Cardiac septum (tissue), 1 donor: ENCODE results near the gene ZDHHC3. TPM values are rescaled to one million over a fixed set of nuclear protein-coding genes. Genes with fewer than 3 reads are reported as not detected.
A peak's percentile ranks its signal among the peaks of the same experiment; 100 is the strongest.

Experiments used
- DNase-seq: peaks from one replicate; pipeline ENCODE4 v3.0.0-alpha.2; 2020; ENCODE audit warnings: low spot score
- intact Hi-C: fragments of 100-400 bp; cut with DNase I; formaldehyde crosslinking; loops from one replicate; pipeline ENCODE4 v1.14.0; 2022
- total RNA-seq: library from RNA; stranded (reverse); fragmentation: NEBNext Ultra II Directional; extraction: Animal tissue kit (Norgen Biotek cat#: 25700); gene quantifications from one replicate; pipeline ENCODE4 v1.2.1, GENCODE V29; 2021
- donor health status: DM: no; HTN: no; CAD: no.

The ZDHHC3 gene
- total RNA-seq, 1 donor from 2014 or later = 43.8 TPM

DNA sequence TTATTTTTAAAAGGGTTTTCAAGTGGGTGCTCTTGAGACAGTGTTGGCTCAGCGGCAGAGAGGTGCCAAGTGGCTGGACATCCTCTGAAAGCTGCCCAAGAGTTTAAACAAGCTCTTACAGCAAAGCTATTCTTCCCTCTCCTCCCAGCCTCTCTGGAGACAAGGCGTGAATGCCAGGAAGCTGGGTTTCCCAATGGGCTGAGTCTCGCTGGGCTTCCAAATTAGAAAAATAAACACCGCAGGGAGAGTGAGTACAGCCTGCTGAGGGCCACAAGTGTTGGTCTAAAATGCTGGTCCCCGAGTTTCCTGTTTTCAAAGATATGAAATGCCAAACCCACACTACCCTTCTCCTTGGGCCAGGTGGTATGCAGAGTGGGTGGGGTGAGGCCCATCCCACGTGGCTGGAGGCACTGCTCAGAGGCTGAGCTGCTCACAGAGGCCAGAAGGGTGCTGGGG lies 36.4 kb downstream of the ZDHHC3 start:
- no peak for DNase-seq
- intact Hi-C loops = no loop called here

DNA sequence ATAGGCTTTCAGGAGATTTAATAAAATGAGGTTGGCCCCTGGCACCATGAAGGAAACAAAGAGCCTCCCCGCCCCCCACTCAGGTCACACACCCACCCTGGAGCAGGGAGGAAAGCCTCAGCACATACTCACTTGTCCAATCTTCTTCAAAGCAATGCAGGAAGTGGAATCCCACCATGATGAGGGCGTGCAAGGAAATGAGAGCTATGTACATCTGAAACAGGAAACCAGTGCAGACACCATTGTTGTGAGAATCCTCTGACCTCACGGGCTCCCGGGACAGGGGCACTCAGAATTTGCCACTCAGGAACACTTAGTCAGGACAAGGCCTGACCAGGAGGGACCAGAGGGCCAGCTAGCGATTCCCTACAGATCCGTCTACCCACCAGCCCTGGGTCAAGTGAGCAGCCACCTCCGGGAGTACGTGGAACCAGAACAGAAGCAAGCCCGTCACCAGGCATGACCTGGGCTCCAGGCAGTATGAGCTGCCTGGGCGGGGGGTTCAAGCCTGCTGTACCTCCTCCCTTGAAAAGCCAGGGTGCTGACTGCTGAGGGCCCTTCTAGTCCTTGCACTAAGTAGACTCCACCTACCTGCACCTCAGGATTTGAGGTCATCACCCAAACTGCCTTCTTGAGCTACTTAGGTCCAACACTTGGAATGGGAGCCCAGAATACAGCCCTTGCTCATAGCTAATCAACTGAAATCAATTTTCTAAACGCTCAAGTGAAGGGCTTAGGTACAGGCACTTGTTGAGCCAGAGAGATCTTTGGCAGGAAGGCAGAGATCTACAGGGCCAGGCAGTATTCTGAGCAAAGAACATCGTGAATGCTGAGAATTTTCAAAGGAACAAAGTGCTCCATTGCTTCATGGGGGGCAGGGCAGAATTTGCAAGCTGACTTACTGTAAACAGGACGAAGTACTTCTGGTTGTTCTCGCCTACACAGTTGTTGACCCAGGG lies 42.7 kb downstream of the ZDHHC3 start:
- intact Hi-C loops = no loop called here
- DNase-seq = no peak

DNA sequence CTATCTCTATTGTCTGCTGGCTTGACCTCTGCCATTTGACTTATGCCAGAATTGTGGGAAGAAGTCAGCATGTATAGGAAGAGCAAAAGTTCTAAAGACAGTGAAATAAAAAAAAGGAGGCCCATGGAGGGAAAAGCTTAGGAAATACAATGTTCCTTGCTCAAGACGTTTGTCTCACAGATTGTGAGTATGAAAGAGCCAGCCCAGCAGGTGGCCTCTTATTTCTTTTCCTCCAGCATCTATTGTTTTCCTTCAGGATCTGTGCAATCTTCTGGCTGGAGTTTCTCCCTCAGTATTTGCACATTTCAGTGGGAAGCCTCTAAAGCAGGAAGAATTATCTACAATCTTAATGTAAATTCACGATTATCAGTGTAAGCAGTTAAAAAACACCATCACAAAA lies 43.7 kb downstream of the ZDHHC3 start:
- DNase-seq = no peak
- intact Hi-C loops = no loop called here

DNA sequence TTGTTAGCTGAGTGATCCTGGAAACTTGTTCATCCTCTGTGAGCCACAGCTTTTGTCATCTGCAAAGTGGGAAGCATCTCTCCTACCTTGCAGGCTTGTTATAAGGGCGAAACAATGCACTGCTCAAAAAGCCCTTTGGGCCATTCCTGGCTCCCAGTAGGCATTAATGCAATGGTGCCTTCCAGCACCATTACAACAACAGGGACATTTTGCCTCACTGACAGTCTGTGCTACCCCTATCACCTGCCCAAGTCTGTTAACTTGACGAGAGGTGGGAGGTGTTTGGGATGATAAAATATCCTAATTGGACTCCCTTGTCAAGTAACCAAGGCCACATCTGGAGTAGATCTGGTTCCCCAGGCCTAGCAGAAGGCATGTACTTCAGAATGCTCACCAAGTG lies 44.2 kb downstream of the ZDHHC3 start:
- intact Hi-C loops = no loop called here
- no peak for DNase-seq

DNA sequence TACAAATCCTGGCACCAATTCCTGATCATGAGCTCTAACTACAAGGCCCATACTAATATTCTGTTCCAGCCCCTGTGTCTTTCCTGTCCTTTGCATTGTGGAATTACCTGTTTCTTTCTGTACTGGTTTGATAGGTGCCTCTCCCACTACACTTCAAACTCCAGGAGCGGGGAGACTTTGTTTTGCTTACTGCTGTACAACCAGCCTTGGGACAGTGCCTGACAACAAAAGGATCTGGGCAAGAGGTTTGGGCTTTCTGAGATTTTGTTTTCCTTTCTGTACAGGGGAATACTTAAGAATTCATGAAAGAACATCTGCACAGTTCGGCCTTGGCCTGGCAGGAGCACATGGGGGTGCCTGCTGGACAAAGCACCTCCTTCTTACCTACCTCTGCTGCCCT lies 45.1 kb downstream of the ZDHHC3 start:
- no peak for DNase-seq
- intact Hi-C loops = no loop called here

DNA sequence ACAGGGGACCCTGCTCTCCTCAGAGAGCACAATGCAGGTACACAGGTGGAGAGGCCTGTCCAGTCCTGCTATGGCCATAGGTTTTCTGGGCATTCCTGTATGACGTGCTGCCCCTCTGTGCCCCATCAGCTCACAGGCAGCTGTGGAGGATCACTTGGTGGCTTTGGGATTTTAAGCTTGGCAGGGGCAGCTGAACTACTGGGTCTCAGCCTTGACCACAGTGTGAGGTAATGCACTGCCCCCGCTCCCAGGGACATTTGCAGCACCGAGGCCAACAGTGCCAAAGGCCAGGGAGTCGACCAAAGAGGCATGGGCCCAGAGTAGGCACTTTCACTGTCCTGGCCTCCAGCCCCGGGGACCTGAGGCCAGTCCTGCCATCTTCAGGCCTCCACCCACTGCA lies 46.2 kb downstream of the ZDHHC3 start:
- DNase-seq = no peak
- intact Hi-C loops = no loop called here

DNA sequence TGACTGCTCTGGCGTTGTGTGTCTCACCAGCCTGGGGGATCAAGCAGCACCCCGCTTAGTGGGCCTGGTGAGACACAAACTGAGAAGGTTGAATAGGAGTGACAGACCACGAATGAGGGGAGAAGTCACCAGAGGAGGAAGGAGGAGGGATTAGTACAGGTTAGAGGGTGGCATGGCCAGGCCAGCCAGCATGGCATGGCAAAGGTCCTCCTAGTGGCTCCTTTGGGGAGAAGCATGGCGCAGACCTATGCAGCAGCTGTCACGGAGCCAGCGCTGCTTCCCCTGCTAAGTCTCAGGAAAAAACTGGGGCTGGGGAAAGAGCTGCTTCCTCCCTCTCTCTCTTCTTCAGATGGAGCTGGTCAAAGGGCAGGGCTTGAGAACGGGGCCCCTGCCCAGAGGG lies 48.6 kb downstream of the ZDHHC3 start:
- intact Hi-C loops = no loop called here
- DNase-seq = no peak

DNA sequence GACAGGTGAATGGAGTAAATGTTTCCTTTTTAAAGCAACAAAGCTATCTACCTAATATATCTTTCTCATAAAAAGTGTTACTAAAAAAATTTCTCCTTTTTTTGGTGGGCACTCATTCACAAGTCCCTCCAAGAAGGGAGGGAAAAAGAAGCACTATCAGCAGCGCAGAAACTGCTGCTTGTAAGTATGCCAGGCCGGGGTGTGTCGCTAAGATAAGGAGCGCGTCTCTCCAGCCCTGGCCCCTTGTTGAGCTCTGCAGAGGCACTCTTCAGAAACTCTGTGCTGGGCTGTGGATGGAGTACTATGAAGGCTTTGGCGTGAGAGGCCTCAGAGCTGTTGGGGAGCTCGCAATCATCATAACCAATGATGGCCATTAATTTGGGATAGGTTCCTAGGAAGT lies 49.1 kb downstream of the ZDHHC3 start:
- DNase-seq = no peak
- intact Hi-C loops = no loop called here

DNA sequence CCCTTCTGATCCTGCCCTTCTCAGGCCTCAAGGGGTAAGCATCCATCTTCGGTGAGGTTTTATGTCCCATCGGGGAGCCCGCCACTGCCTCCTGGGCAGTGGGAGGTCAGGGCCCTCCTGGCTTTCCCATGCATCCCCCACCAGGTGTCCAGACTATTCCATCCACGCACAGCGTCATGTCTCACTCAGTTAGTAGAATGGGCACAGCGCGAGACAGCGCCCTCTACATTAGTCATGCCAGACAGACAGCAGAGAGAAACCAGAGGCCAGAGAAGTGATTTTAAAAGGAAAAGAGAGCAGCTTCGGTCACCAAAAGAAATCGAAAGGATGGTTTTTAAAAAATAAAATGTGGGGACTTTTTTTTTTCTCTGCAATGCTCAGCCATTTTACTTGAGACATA lies 49.8 kb downstream of the ZDHHC3 start:
- no peak for DNase-seq
- intact Hi-C loops = no loop called here

DNA sequence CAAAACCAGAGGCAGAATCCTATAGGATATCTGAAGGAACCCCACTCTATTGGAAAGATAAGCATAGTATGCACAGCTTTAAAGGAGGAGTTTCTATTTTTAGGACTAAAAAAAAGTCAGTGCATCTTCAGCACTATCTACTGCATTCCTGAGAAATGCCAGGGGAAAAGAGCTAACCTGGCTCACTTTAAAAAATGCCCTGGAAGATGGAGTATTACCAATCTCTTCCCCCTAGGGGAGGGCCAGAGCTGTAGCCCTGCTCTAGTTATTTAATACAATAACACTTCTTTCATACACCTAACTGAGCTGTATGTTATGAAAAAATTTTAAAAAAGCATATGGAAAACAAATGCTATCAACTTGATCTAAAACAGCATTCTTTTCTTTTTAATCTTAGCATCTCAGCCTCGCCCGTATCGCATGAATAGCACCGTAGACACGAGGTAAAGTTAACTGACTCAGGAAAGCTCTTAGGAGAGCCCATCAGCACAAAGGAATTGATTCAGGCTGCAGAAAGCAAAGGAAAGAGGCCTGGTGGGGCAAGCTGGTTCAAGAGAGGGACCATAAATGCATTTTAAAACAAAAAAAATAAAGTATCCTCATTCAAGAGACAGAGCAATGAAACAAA lies 51.4 kb downstream of the ZDHHC3 start:
- intact Hi-C loops = no loop called here
- DNase-seq = no peak

DNA sequence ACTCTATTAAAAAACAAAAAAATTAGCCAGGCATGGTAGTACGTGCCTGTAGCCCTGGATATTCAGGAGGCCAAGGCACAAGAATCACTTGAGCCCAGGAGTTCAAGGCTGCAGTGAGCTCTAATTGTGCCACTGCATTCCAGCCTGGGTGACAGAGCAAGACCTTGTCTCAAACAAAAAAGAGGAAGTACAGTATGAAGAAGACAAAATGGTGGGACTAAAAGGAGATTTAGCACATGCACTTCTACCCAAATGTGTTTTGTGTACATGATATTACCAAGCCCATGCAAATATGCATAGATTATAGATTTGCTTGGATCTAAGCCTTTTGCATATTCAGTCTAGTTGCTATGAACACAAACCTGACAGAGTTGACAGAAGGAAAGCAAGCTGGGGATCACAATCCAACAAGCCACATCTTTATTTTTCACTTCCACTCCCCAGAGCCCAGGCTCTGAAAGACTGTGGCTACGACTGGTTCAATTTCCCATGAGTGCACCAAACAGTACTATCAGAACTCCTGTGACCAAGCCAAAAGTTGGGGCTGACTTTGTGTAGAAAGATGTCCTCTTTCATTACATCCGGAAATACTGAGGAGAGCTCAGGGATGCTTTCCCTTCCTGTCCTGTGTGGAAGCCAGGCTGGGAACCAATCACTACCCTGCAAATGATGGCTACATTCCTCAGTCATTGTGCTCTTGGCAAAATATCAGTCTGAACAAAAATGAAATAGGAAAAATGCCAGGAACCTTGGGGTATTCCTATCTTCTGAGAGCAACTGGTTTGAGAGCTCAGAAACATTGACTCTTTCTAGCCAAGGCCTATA lies 52.1 kb downstream of the ZDHHC3 start:
- intact Hi-C loops = no loop called here
- DNase-seq = no peak

DNA sequence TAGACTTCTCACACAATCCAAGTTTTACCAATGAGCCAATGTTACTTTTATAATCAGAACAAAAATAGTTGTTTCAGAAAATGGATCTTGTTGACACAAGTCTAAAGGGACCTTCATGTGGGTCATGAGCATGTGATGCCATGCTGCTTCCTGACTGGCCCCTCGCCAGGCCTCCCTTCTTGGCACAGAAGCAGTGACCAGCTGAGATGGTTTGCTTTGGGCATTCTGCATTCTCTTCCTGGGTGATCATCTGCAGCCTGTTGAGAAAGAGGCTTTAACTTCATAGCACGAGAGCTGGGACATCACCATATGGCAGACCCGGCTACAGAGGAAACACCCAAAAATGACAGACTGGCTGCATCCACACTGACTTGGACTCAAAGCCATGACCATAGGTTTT lies 55.9 kb downstream of the ZDHHC3 start:
- intact Hi-C loops = no loop called here
- no peak for DNase-seq

DNA sequence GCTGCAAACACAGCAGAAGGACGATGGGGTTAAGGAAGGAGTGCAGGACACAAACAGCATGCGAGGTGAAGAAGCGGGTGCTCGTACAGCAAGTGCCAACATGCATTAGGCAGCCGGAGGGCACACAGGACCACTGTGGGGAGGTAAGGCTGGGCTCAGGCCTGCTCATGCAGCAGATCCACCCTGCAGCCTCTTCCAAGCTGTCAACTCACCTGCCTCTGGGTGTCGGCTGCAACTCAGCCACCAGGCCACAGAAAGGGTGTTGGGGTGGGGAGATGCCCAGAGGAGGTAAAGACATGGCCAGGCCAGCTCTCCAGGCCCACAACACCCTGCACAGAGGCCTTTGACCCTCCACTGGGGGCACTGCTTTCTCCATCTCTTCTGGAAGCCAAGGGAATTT lies 57.4 kb downstream of the ZDHHC3 start:
- intact Hi-C loops = no loop called here
- DNase-seq = no peak

DNA sequence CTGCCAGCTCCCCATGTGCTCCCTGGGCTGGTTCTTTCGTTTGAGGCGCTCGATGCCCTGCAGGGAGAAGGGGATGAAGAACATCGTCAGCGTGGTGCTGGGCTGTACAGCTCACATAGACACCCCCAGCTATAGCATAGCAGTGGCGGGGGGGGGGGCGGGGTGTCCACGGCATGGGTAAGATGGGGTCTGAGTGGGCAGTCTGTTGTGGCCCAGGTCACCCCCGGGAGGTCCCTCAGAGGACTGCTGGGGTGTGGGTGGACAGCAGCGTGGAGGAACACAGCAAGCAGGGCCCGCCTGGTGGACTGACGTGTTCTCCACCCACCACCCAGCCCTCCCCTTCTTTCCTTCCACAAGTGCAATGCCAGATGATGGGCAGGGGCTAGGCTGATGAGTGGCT lies 57.9 kb downstream of the ZDHHC3 start:
- intact Hi-C loops = no loop called here
- DNase-seq = no peak

DNA sequence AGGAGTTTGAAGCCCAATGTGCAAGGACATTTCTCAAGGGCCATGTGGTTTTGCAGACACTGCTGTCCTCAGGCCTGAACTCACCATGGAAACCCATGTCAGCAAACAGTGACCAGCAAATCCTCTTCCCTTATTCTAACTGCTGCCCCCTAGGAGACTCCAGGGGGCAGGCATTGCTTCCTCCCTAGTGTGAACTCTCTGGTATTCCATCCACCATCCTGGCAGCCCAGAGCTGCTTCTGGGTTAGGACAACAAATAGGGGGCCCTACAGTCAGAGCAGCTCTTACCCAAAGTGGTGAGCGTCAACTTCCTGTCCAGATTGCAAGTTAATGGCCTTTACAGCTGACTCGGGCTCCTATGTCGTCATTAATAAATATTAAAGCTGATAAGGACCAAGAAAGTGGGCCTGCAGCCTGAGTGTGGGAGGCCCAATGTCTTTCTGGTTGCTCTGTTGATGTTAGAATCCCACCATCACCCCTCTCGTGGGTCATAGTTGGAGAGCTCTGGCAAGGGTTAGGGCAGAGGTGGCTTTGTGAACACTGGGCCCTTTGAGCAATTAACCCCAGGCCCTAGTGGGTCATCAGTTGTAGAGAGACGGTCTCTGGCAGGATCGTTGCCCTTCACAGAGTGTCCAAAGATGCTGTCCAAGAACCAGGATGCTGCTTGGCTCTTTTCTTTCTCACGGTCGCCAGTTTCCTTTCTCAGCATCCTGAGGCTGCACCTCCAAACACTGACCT lies 60.1 kb downstream of the ZDHHC3 start:
- intact Hi-C loops = loop anchor here (2.0 kb wide), 1 partner anchor 383 kb away; no protein-coding TSS in a partner anchor
- DNase-seq = peak; percentile 68

DNA sequence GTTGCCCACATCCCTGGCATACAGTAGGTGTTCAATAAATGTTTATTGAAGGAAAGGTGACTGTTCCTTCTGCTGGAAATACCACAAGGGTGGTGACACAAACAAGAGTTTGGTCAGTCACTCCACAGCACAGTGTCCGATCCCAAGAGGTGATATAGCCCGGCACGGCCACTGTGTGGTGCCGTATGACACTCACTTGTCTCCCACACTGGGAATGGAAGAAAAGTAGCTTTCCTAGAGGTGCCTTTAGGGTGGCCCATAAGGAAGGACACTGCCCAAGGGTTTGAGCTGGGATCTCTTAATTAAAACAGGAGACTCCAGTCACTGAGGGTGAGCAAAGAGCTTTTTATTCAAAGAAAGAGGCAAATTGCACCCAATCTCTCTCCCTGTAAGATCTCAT lies 61.0 kb downstream of the ZDHHC3 start:
- DNase-seq = peak; percentile 62
- intact Hi-C loops = loop anchor here (2.0 kb wide), 1 partner anchor 382 kb away; no protein-coding TSS in a partner anchor

DNA sequence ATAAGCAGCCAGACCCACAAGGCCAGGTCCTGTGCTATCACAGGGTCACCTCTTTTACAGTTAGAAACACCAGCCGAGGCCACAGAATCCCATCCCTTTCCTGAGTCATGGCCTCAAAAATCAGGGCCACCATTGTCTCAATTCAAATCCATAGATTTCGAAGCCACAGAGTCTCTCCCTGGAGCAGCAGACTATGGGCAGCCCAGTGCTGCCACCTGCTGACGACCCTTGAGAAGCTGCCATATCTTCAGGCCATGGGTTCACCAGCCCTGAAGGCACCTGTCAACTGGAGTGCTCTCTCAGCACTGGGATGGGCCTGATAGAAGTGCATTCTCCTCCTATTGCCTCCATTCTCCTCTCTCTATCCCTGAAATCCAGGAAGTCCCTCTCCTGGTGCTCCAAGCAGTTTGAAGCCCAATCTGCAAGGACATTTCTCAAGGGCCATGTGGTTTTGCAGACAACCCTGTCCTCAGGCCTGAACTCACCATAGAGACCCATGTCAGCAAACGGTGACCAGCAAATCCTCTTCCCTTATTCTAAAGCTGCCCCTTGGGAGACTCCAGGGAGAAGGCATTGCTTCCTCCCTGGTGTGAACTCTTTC lies 62.0 kb downstream of the ZDHHC3 start:
- DNase-seq = peak; percentile 79

DNA sequence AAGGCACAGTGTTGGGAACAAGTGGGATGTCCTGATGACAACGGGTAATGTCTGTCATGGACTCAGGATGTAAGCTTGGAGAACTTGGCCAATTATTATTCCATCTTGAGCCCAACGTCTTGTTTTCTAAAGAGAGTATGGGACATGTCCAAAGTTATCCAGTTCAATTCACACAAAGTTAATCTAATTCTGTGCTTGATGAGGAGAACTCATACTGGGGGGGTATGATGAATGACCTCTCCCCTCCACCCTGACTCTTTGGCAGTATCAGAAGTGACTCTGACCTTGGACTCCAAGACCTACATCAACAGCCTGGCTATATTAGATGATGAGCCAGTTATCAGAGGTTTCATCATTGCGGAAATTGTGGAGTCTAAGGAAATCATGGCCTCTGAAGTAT lies 65.3 kb downstream of the ZDHHC3 start:
- DNase-seq = no peak
- intact Hi-C loops = no loop called here

More for the DNA sequence above, 62.0 kb downstream of the ZDHHC3 start:
- intact Hi-C loops = loop anchor here (2.0 kb wide), 1 partner anchor 381 kb away; no protein-coding TSS in a partner anchor

DNA sequence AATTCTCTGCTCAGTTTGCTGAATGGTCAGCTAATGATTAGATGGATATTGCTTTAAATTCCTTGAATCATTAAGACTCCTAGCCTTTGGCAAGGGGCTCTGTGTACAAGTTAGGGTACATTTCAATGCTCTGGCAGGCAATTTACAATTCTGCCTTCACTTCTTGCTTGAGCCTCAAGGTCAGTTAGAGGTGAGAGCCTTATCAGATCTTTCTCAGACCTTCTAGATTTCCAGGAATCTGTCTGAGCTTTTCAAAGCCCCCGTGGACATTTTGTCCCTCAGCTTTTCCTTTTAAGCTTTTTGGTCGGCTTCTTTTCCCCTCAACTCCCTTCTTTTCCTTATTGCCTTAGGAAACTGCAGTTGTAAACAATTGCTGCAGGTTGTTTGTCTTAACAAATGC lies 66.9 kb downstream of the ZDHHC3 start:
- intact Hi-C loops = no loop called here

More for the DNA sequence above, 66.9 kb downstream of the ZDHHC3 start:
- peak; percentile 3 for DNase-seq
